ENCODE results near the gene HBA1. TPM values are rescaled to one million over a fixed set of nuclear protein-coding genes. Genes with fewer than 3 reads are reported as not detected.
"Not testable (repeated sequence)": the region's sequence is repeated elsewhere in the genome, so short reads cannot be mapped to it uniquely, and the experiment has no call there.

The HBA1 gene
- total RNA-seq = 1,000 to 10,000 TPM in 1 of 9 donors, 100 to 1,000 TPM in 7, 10 to 100 TPM in 1; 74.1 to 1,031 (median 259) TPM
- 10 to 100 TPM in 1 of 2 donors, 1 to 10 TPM in 1; 1.8 to 32.6 TPM for polyA plus RNA-seq
- long read RNA-seq, donor 1, transcript HBA1-201 (3 exons, 577 nt) = major isoform, 6 of 11 reads
- long read RNA-seq, donor 1, partial matches to known transcripts = 1 of 11 reads
- long read RNA-seq, donor 1, other reads (novel, unspliced or antisense) = 0 of 11 reads
- long read RNA-seq, donor 2, partial matches to known transcripts = 0 of 2 reads
- long read RNA-seq, donor 2, other reads (novel, unspliced or antisense) = 0 of 2 reads
- long read RNA-seq, donor 3, partial matches to known transcripts = 0 of 4 reads
- long read RNA-seq, donor 3, other reads (novel, unspliced or antisense) = 0 of 4 reads

- H3K27me3 ChIP-seq = peaks cover 34 to 61% (median 49%) of the 10 kb centered on the region in 9 donors
- peak in 1 of 4 donors; percentile 6 for ATAC-seq
- not testable (repeated sequence) for H3K36me3 ChIP-seq, H3K27ac ChIP-seq, H3K9me3 ChIP-seq, DNase-seq
- H3K4me1 ChIP-seq = peaks cover 7 to 28% (median 12%) of the 10 kb centered on the region in 12 donors
- intact Hi-C loops (cut with DNase I) = loop anchor here in 1 of 10 donors (5.0 kb wide), 1 partner anchor 69 kb away; no protein-coding TSS in a partner anchor
- peak within 1 kb of the TSS in 1 of 12 donors; percentile 29 for H3K4me3 ChIP-seq
- WGBS, 4 donors = 3 to 7% (median 4%) methylated on average over 14 to 43 of the region's 88 CpGs
Observed at GRCh38 chr16:176477-177382, at the start of gene HBA1. HBA1 (plus strand) TSS chr16:176680; CDS start chr16:176717, 37 bp downstream.

GRCh38 chr16:129075-129474, 47.4 kb upstream of the HBA1 start:
- no peak overlapping the region for H3K4me3 ChIP-seq
- no peak for TF ChIP-seq POLR2A (IDR thresholded peaks at IDR 0.05)
- TF ChIP-seq, protein P1, sequence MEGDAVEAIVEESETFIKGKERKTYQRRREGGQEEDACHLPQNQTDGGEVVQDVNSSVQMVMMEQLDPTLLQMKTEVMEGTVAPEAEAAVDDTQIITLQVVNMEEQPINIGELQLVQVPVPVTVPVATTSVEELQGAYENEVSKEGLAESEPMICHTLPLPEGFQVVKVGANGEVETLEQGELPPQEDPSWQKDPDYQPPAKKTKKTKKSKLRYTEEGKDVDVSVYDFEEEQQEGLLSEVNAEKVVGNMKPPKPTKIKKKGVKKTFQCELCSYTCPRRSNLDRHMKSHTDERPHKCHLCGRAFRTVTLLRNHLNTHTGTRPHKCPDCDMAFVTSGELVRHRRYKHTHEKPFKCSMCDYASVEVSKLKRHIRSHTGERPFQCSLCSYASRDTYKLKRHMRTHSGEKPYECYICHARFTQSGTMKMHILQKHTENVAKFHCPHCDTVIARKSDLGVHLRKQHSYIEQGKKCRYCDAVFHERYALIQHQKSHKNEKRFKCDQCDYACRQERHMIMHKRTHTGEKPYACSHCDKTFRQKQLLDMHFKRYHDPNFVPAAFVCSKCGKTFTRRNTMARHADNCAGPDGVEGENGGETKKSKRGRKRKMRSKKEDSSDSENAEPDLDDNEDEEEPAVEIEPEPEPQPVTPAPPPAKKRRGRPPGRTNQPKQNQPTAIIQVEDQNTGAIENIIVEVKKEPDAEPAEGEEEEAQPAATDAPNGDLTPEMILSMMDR (IDR thresholded peaks at IDR 0.05) = no peak
- intact Hi-C loops (cut with DNase I) = no loop called here
- H3K9me3 ChIP-seq = no peaks in the 10 kb centered on the region
- no peak overlapping the region for H3K27ac ChIP-seq
- H3K27me3 ChIP-seq = no peaks in the 10 kb centered on the region
- ATAC-seq = no peak
- no peak for DNase-seq
- 95 to 100% (median 96%) methylated on average over 2 of the region's 2 CpGs for WGBS, 4 donors
- H3K36me3 ChIP-seq = peaks cover 0 to 16% (median 0%) of the 10 kb centered on the region in 9 donors
- H3K4me1 ChIP-seq = no peaks in the 10 kb centered on the region

DNA sequence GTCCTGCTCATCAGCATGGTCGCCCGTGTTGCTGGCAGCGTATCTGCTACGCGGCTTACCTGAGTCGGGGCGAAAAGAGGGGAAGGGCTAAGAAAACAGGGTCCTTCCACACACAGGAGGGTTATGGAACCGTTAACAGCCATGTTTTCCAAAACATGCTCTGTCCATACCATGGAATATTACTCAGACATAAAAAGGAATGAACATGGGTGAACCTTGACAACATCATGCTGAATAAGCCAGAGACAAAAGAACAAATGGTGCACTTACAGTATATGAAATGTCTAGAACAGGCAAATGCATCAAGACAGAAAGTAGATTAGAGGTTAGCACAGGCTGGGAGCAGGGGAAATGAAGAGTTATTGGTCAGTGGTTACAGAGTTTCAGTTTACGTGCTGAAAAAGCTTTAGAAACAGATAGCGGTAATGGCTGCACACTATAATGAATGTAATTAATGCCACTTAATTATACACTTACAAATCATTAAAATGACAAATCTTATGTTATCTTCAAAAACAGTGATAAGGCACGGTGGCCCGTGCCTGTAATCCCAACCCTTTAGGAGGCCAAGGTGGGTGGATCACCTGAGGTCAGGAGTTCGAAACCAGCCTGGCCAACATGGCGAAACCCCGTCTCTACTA, 45.8 kb upstream of the HBA1 start:
- Histone ChIP-seq H3K27me3 (no peaks in the 10 kb centered on the region), H3K36me3 (peaks cover 0 to under 1% (median 0%) of the 10 kb centered on the region in 9 donors), H3K4me1 (peaks cover 0 to 4% (median 0%) of the 10 kb centered on the region in 12 donors), H3K27ac (no peak overlapping the region), H3K4me3 (no peak overlapping the region), H3K9me3 (no peaks in the 10 kb centered on the region)
- TF ChIP-seq, protein P1 (IDR thresholded peaks at IDR 0.05) = no peak
- intact Hi-C loops (cut with DNase I) = no loop called here
- ATAC-seq (no peak), DNase-seq (no peak)
- 94 to 96% (median 95%) methylated on average over 15 of the region's 15 CpGs for WGBS, 4 donors

DNA sequence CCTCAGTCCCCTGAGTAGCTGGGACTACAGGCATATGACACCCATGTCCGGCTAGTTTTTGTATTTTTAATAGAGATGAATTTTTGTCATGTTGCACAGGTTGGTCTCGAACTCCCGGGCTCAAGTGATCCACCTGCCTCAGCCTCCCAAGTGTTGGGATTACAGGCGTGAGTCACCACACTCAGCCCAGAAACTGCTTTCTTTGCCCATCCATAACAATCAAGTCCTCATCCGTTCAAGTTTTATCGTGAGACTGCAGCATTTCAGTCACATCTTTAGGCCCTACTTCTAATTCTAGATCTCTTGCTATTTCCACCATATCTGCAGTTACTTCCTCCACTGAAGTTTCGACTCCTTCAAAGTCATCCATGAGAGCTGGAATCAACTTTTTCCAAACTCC, 44.4 kb upstream of the HBA1 start:
- 93 to 96% (median 95%) methylated on average over 7 of the region's 7 CpGs for WGBS, 4 donors
- no peak overlapping the region for H3K27ac ChIP-seq
- no peak for ATAC-seq
- H3K4me3 ChIP-seq = no peak overlapping the region
- no peak for DNase-seq
- peaks cover 0 to 7% (median 0%) of the 10 kb centered on the region in 12 donors for H3K4me1 ChIP-seq
- intact Hi-C loops (cut with DNase I) = no loop called here
- no peaks in the 10 kb centered on the region for H3K36me3 ChIP-seq
- H3K27me3 ChIP-seq = no peaks in the 10 kb centered on the region
- TF ChIP-seq, protein P1 (IDR thresholded peaks at IDR 0.05) = no peak
- TF ChIP-seq POLR2A (IDR thresholded peaks at IDR 0.05) = no peak
- no peaks in the 10 kb centered on the region for H3K9me3 ChIP-seq

All from heart left ventricle (tissue), 16 donors.